Calu3 (cell line): Measurements from ENCODE around the gene CCL7. TPM values are rescaled to one million over a fixed set of nuclear protein-coding genes. Genes with fewer than 3 reads are reported as not detected.
"Not testable (repeated sequence)": the region's sequence is repeated elsewhere in the genome, so short reads cannot be mapped to it uniquely, and the experiment has no call there.

ENCODE experiments used
- BruUV-seq: library from RNA; stranded (reverse); fragments of 400-500 nt; replicated peaks from 2 replicates; lab custom pipeline; 2021; lab: Mats Ljungman, UMichigan
- CTCF ChIA-PET: fragments of 300-600 bp; sonication (Branson Sonifier 250); formaldehyde crosslinking; loops from one replicate; lab custom pipeline; 2022; ENCODE audit warnings: antibody characterized with exemption; lab: Charles Lee
- DNase-seq: peaks from one replicate; pipeline ENCODE4 v3.0.0; 2022
- H3K27ac Mint-ChIP-seq: one replicate; pipeline ENCODE4 v1.8.0; 2022; ENCODE audit warnings: mixed read lengths; ENCODE audit not compliant: unreplicated experiment
- H3K27me3 Mint-ChIP-seq: one replicate; pipeline ENCODE4 v1.8.0; 2022; ENCODE audit warnings: mixed read lengths; ENCODE audit not compliant: unreplicated experiment
- H3K36me3 Mint-ChIP-seq: one replicate; pipeline ENCODE4 v1.8.0; 2022; ENCODE audit warnings: mild to moderate bottlenecking, moderate library complexity, mixed read lengths; ENCODE audit not compliant: insufficient read depth, unreplicated experiment
- H3K4me1 Mint-ChIP-seq: one replicate; pipeline ENCODE4 v1.8.0; 2022; ENCODE audit warnings: mild to moderate bottlenecking, low read depth, mixed read lengths; ENCODE audit not compliant: unreplicated experiment
- H3K4me3 Mint-ChIP-seq: one replicate; pipeline ENCODE4 v1.8.0; 2022; ENCODE audit warnings: mild to moderate bottlenecking, low read depth, moderate library complexity, mixed read lengths; ENCODE audit not compliant: unreplicated experiment
- H3K9me3 Mint-ChIP-seq: one replicate; pipeline ENCODE4 v1.8.0; 2022; ENCODE audit warnings: low read depth, mixed read lengths; ENCODE audit not compliant: unreplicated experiment
- CTCF ChIP-seq: fragments of 200-600 bp; IDR thresholded peaks from one replicate; pipeline ENCODE4 v1.8.0; 2022; ENCODE audit warnings: antibody characterized with exemption; ENCODE audit not compliant: unreplicated experiment
- intact Hi-C: fragments of 100-400 bp; cut with micrococcal nuclease; formaldehyde crosslinking; loops from one replicate; pipeline ENCODE4 v1.10.0; 2022; ENCODE audit not compliant: unreplicated experiment
- total RNA-seq: library from RNA; stranded (reverse); gene quantifications from 2 replicates; pipeline ENCODE4 v1.2.3, GENCODE V29; 2022

The CCL7 gene
- total RNA-seq, 1 experiment from 2014 or later: not detected

GRCh38 chr17:34225046-34225445 lies 45.0 kb upstream of the CCL7 start:
- H3K27ac Mint-ChIP-seq: no peak overlapping the region
- no TSS peak for BruUV-seq
- H3K9me3 Mint-ChIP-seq: no peaks in the 10 kb centered on the region
- no peak overlapping the region for H3K4me3 Mint-ChIP-seq
- no peaks in the 10 kb centered on the region for H3K36me3 Mint-ChIP-seq
- CTCF ChIA-PET: no interaction called here
- peaks cover 42% of the 10 kb centered on the region for H3K27me3 Mint-ChIP-seq
- no peak for TF ChIP-seq CTCF
- intact Hi-C loops: no loop called here
- no peaks in the 10 kb centered on the region for H3K4me1 Mint-ChIP-seq
- DNase-seq: no peak

GRCh38 chr17:34226011-34226743 lies 43.8 kb upstream of the CCL7 start:
- no TSS peak for BruUV-seq
- CTCF ChIA-PET: no interaction called here

GRCh38 chr17:34226744-34227034 lies 43.3 kb upstream of the CCL7 start:
- DNase-seq: no peak
- no peak for TF ChIP-seq CTCF
- Mint-ChIP-seq H3K27ac (no peak overlapping the region), H3K9me3 (no peaks in the 10 kb centered on the region), H3K4me3 (no peak overlapping the region), H3K36me3 (no peaks in the 10 kb centered on the region), H3K4me1 (no peaks in the 10 kb centered on the region), H3K27me3 (peaks cover 38% of the 10 kb centered on the region)
- CTCF ChIA-PET: interaction anchor here (0.7 kb wide), 1 partner anchor 659 kb away, joined by 4 read pairs; no protein-coding TSS in a partner anchor
- intact Hi-C loops: no loop called here
- BruUV-seq: no TSS peak

More at GRCh38 chr17:34226011-34226743, 43.8 kb upstream of the CCL7 start:
- peaks cover 38% of the 10 kb centered on the region for H3K27me3 Mint-ChIP-seq
- DNase-seq: no peak
- TF ChIP-seq CTCF: no peak
- no peaks in the 10 kb centered on the region for H3K36me3 Mint-ChIP-seq
- no peak overlapping the region for H3K4me3 Mint-ChIP-seq
- no peak overlapping the region for H3K27ac Mint-ChIP-seq
- intact Hi-C loops: no loop called here
- H3K9me3 Mint-ChIP-seq: no peaks in the 10 kb centered on the region
- H3K4me1 Mint-ChIP-seq: no peaks in the 10 kb centered on the region

GRCh38 chr17:34227293-34227692 lies 42.7 kb upstream of the CCL7 start:
- intact Hi-C loops, BruUV-seq, DNase-seq, H3K36me3 Mint-ChIP-seq, H3K27ac Mint-ChIP-seq, H3K9me3 Mint-ChIP-seq, H3K4me1 Mint-ChIP-seq, H3K4me3 Mint-ChIP-seq: not testable (repeated sequence)
- CTCF ChIA-PET: interaction anchor here (0.7 kb wide), 1 partner anchor 660 kb away, joined by 4 read pairs; no protein-coding TSS in a partner anchor
- H3K27me3 Mint-ChIP-seq: peaks cover 38% of the 10 kb centered on the region

GRCh38 chr17:34227707-34228106 lies 42.3 kb upstream of the CCL7 start:
- CTCF ChIA-PET: no interaction called here
- no TSS peak for BruUV-seq
- H3K4me3 Mint-ChIP-seq: no peak overlapping the region
- no peak for DNase-seq
- peaks cover 38% of the 10 kb centered on the region for H3K27me3 Mint-ChIP-seq
- no peaks in the 10 kb centered on the region for H3K4me1 Mint-ChIP-seq
- no peak overlapping the region for H3K27ac Mint-ChIP-seq
- no peaks in the 10 kb centered on the region for H3K9me3 Mint-ChIP-seq
- TF ChIP-seq CTCF: no peak
- H3K36me3 Mint-ChIP-seq: no peaks in the 10 kb centered on the region
- intact Hi-C loops: no loop called here
